ENCODE results near the gene TMPRSS3. TPM values are rescaled to one million over a fixed set of nuclear protein-coding genes. Genes with fewer than 3 reads are reported as not detected.
"Not testable (repeated sequence)": the region's sequence is repeated elsewhere in the genome, so short reads cannot be mapped to it uniquely, and the experiment has no call there.

Gene TMPRSS3
- total RNA-seq, 4 donors from 2014 or later: 0.68 to 1.3 TPM; not detected in 2

DNA sequence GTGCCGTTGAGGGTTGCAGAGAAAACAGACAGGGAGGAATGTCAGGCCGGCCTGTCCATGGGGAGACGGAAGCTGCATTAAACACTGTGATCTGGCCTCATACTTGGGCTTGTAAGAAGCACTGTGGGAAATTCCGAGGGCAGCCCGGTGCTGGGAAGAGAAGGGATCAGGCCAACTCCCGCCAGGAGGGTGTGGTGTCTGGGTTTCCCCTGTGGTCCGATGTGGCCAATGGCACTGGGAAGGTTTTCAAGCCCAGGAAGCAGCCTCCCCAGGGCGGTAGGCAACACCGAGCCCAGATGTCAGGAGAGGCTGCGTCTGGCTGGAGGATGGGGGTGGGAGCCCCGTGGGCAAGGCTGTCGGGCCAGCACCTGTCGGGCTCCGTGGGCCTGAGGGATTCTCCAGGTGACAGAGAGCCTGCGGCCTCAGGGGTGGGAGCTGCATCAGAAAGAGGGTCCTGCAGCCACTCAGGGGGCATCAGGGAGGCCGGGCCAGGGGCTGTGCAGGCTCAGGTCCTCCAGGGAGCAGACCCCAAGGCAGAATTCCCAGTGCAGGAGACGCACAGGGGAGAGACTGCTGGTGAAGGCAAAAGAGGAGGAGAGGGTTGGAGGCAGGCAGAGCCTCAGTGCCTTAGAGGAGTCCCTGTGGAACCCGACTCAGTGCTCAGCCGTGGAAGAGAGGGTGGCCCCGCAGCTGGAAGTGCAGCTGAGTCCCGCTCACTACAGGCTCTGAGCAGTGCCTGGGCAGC, 16.2 kb upstream of the TMPRSS3 start:
- no peak for DNase-seq
- no peaks in the 10 kb centered on the region for H3K27me3 ChIP-seq
- intact Hi-C loops (cut with DNase I; ENCODE audit: low total_unique reads): no loop called here
- in situ Hi-C loops (cut with MboI; ENCODE audit: low pct_ligation_motif_present in 1 of 4, low pct_unique_long_range_greater_than_20kb in 1 of 4, low sequenced_read_pairs in 3 of 4): no loop called here
- no peaks in the 10 kb centered on the region for H3K9me3 ChIP-seq
- H3K36me3 ChIP-seq: no peaks in the 10 kb centered on the region
- no peak overlapping the region for H3K4me3 ChIP-seq
- H3K27ac ChIP-seq: no peak overlapping the region
- no peaks in the 10 kb centered on the region for H3K4me1 ChIP-seq
- TF ChIP-seq POLR2A (IDR thresholded peaks at IDR 0.05): no peak
- no peak for TF ChIP-seq EP300 (IDR thresholded peaks at IDR 0.05; ENCODE audit: low read depth)
- TF ChIP-seq, protein P1, sequence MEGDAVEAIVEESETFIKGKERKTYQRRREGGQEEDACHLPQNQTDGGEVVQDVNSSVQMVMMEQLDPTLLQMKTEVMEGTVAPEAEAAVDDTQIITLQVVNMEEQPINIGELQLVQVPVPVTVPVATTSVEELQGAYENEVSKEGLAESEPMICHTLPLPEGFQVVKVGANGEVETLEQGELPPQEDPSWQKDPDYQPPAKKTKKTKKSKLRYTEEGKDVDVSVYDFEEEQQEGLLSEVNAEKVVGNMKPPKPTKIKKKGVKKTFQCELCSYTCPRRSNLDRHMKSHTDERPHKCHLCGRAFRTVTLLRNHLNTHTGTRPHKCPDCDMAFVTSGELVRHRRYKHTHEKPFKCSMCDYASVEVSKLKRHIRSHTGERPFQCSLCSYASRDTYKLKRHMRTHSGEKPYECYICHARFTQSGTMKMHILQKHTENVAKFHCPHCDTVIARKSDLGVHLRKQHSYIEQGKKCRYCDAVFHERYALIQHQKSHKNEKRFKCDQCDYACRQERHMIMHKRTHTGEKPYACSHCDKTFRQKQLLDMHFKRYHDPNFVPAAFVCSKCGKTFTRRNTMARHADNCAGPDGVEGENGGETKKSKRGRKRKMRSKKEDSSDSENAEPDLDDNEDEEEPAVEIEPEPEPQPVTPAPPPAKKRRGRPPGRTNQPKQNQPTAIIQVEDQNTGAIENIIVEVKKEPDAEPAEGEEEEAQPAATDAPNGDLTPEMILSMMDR (IDR thresholded peaks at IDR 0.05): no peak
- TF ChIP-seq POLR2AphosphoS5 (IDR thresholded peaks at IDR 0.05): no peak
- 67 to 90% methylated on average over 4 to 18 of the region's 21 CpGs for WGBS, 2 donors (ENCODE audit: low coverage in 1 of 2)

DNA sequence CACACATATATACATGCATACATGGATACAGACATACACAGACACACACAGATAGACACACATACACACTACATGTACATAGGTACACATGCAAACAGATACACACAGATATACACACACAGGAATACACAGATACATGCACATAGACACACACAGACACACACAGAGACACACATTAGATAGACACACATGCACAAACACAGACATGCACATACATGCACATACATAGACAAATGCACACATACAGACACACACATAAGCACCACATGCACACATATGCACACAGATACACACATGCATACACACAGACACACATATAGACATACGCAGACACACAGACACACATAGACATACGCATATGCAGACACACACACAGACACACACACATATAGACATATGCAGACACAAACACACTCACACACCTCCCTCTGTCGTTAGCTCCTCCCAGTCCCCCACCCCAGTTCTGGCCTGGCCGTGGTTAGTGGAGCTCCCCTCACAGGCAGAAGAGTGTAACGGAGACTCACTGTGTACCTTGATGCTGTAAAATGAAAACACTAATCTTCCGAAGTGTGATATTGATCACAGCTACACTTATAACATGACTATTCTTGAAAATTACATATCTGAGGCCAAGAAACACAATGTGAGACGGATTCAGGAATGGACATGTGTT, 15.5 kb upstream of the TMPRSS3 start:
- no peak for DNase-seq
- intact Hi-C loops (cut with DNase I; ENCODE audit: low total_unique reads): no loop called here
- no peak overlapping the region for H3K4me3 ChIP-seq
- in situ Hi-C loops (cut with MboI; ENCODE audit: low pct_ligation_motif_present in 1 of 4, low pct_unique_long_range_greater_than_20kb in 1 of 4, low sequenced_read_pairs in 3 of 4): no loop called here
- no peaks in the 10 kb centered on the region for H3K4me1 ChIP-seq
- TF ChIP-seq POLR2A (IDR thresholded peaks at IDR 0.05) (no peak), POLR2AphosphoS5 (IDR thresholded peaks at IDR 0.05) (no peak), EP300 (IDR thresholded peaks at IDR 0.05; ENCODE audit: low read depth) (no peak)
- TF ChIP-seq, protein P1 (IDR thresholded peaks at IDR 0.05): no peak
- H3K27me3 ChIP-seq: no peaks in the 10 kb centered on the region
- H3K36me3 ChIP-seq: no peaks in the 10 kb centered on the region
- no peaks in the 10 kb centered on the region for H3K9me3 ChIP-seq
- 65 to 100% methylated on average over 1 to 7 of the region's 7 CpGs for WGBS, 2 donors (ENCODE audit: low coverage in 1 of 2)
- no peak overlapping the region for H3K27ac ChIP-seq

DNA sequence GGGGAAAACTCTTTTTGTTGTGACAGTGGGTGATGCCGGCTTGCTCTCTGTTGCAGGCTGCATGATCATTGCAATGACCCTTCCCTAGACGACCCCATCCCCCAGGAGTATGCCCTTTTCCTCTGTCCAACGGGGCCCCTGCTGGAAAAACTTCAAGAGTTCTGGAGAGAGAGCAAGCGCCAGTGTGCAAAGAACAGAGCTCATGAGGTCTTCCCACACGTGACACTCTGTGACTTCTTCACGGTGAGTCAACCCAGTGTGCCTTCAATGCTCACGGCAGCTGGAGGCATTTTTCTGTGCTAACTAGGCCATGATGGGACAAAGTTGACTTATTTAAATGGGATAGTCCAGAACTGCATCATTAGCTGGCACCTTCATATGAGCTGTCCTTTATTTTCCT, 13.5 kb upstream of the TMPRSS3 start:
- 84 to 100% methylated on average over 4 to 7 of the region's 7 CpGs for WGBS, 2 donors (ENCODE audit: low coverage in 1 of 2)
- DNase-seq: no peak
- Histone ChIP-seq H3K4me1 (no peaks in the 10 kb centered on the region), H3K27me3 (no peaks in the 10 kb centered on the region), H3K27ac (no peak overlapping the region), H3K9me3 (no peaks in the 10 kb centered on the region), H3K36me3 (no peaks in the 10 kb centered on the region), H3K4me3 (no peak overlapping the region)
- TF ChIP-seq POLR2AphosphoS5 (IDR thresholded peaks at IDR 0.05) (no peak), EP300 (IDR thresholded peaks at IDR 0.05; ENCODE audit: low read depth) (no peak), POLR2A (IDR thresholded peaks at IDR 0.05) (no peak)
- TF ChIP-seq, protein P1 (IDR thresholded peaks at IDR 0.05): no peak
- intact Hi-C loops (cut with DNase I; ENCODE audit: low total_unique reads): no loop called here
- in situ Hi-C loops (cut with MboI; ENCODE audit: low pct_ligation_motif_present in 1 of 4, low pct_unique_long_range_greater_than_20kb in 1 of 4, low sequenced_read_pairs in 3 of 4): no loop called here

DNA sequence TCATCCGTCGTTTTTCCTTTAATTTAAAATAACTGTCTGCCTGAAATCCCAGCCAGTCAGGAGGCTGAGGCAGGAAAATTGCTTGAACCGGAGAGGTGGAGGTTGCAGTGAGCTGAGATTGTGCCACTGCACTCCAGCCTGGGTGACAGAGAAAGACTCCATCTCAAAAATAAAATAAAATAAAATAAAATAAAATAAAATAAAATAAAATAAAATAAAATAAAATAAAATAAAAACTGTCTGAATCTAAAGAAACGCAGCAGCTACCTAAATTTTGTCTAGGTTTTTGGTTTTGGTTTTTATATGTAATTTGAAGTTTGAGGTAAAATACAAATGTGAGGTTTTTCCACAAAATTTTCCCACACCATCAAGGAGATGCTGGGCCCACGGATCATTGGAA, 12.9 kb upstream of the TMPRSS3 start:
- H3K9me3 ChIP-seq; DNase-seq; H3K36me3 ChIP-seq; H3K4me1 ChIP-seq; H3K27ac ChIP-seq; intact Hi-C loops (cut with DNase I; ENCODE audit: low total_unique reads); H3K27me3 ChIP-seq; H3K4me3 ChIP-seq; in situ Hi-C loops (cut with MboI; ENCODE audit: low pct_ligation_motif_present in 1 of 4, low pct_unique_long_range_greater_than_20kb in 1 of 4, low sequenced_read_pairs in 3 of 4): not testable (repeated sequence)
- 76 to 84% methylated on average over 5 of the region's 5 CpGs for WGBS, 2 donors (ENCODE audit: low coverage in 1 of 2)
